ENCODE data around the gene CD34. TPM values are rescaled to one million over a fixed set of nuclear protein-coding genes. Genes with fewer than 3 reads are reported as not detected.
"Not testable (repeated sequence)": the region's sequence is repeated elsewhere in the genome, so short reads cannot be mapped to it uniquely, and the experiment has no call there.

The CD34 gene
- total RNA-seq, 1 donor from 2014 or later, result 1.1 TPM

GRCh38 chr1:207933205-207933800 lies 22.4 kb upstream of the CD34 start:
- DNase-seq (ENCODE audit: low spot score), result no peak

GRCh38 chr1:207926984-207927383 lies 16.1 kb upstream of the CD34 start:
- ATAC-seq (no peak), DNase-seq (ENCODE audit: low spot score) (no peak)

More at GRCh38 chr1:207933205-207933800, 22.4 kb upstream of the CD34 start:
- no peak for ATAC-seq

DNA sequence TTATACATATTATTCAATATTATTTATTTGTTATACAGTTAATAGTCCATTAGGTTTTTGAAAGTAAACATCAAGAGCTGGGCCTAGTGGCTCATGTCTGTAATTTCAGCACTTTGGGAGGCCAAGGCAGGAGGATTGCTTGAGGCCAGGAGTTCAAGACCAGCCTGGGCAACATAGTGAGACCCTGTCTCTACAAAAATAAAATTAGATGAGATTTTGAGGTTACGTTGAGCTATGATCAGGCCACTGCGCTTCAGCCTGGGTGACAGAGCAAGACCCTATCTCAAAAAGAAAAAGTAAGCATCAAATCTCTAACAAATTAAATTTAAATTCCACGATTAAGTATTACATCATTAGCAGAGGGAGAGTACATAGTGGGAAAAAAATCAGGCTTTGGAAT lies 15.0 kb upstream of the CD34 start:
- not testable (repeated sequence) for ATAC-seq

DNA sequence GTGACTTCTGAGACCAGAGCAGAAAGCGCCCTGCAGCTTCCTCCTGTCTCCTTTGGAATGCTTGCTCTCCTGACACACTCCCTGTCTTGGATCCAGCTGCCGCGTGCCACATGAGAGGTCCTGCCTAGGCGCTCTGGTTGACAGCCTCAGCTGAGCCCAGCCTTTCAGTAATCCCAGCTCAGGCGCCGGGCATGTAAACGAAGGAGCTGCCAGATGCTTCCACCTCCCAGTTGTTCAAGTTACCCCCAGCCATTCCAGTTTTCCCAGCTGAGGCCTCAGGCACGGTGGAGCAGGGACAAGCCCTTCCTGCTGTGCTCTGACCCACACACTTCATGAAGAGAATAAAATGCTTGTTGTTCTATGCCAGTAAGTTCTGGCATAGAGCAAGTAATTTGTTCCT lies 14.3 kb upstream of the CD34 start:
- DNase-seq (ENCODE audit: low spot score) (no peak), ATAC-seq (no peak)

More for the DNA sequence above, 15.0 kb upstream of the CD34 start:
- not testable (repeated sequence) for DNase-seq (ENCODE audit: low spot score)

DNA sequence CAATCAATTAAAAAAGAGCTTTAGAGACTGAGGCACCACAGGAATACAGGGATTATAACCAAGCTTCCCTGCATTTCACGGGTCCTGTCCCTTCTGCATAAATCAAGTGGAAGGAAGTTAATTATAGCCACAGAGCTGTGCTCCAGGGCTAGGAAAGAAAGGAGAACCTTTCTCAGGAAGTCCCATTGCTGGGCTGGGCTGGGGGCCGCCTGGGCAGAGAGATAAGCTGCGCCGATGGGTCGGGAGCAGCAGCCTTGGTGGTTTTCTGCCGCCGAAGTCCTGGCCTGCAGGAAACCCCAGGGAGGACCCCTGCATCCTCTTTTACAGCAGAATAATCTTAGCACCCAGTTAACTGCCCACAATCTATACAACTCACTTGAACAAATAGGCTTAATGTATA lies 12.6 kb upstream of the CD34 start:
- DNase-seq (ENCODE audit: low spot score) (no peak), ATAC-seq (peak; percentile 53)

GRCh38 chr1:207923121-207923520 lies 12.2 kb upstream of the CD34 start:
- DNase-seq (ENCODE audit: low spot score), result no peak
- no peak for ATAC-seq

GRCh38 chr1:207922554-207922953 lies 11.6 kb upstream of the CD34 start:
- DNase-seq (ENCODE audit: low spot score), result peak; percentile 49
- ATAC-seq, result peak; percentile 71

DNA sequence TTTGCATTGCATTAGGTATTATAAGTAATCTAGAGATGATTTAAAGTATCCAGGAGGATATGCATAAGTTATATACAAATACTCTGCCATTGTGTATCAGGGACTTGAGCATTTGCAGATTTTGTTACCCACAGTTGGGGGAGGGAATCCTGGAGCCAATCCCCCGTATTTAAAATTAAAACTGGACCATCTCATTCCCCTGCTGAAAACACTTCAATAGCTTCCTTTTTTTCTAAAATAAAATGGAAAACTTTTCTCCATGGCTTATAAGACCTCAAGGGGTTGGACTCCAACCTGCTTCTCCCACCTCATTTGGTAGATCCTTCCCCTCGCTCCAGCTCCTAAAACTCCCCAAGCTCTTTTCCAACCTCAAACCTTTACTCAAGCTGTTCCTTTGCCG lies 10.4 kb upstream of the CD34 start:
- DNase-seq (ENCODE audit: low spot score), result no peak
- no peak for ATAC-seq

DNA sequence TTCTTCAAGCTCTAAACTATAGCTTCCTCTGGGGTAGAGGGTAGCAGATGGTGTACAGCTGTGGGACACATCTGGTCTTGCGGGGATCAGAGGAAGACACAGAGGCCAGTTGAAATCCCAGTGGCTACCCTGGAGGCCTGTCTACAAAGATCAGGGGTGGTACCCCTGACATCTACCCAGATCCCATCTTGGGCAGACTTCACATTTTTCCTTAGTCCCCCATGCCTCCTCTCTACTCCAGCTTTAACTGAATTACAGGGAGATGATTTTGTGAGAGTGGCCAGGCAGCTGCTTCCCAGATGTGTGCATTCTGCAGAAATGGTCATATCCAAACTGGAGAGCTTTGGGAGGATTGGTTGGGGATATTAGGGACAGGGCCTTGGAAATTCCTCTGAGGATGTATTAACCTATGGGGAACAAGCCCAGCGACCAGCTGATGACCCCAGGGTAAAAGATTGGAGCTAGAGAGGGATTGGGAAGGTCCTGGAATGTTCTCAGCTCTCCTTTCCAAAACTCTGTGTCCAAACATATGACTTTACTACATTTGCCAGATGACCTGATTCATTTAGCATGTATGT lies 9.6 kb upstream of the CD34 start:
- ATAC-seq, result no peak

GRCh38 chr1:207919523-207920170 lies 8.7 kb upstream of the CD34 start:
- DNase-seq (ENCODE audit: low spot score), result no peak
- ATAC-seq, result no peak

More for the DNA sequence above, 9.6 kb upstream of the CD34 start:
- no peak for DNase-seq (ENCODE audit: low spot score)

- no peak for DNase-seq (ENCODE audit: low spot score)
These were observed 7.7 kb upstream of the CD34 start for GRCh38 chr1:207918581-207918980.

DNA sequence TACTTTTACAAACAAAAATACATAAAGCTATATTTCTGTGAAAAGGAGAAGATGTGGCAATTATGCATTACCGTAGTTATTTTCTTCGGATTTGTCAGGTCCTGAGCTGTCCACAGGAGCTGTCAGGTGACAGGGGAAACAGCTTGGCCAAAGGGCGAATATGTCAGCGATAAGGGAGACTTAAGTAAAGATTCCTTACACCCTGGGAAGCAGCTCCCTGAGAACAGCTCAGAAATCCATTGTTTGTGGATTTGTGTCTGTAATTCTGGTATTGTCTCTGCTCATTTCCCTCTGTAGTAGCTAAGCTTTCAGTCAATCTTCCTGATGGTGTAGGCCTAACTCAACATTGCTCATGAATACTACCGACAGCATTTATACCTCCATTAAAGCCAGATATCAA lies 7.1 kb upstream of the CD34 start:
- no peak for DNase-seq (ENCODE audit: low spot score)
- ATAC-seq, result no peak

More at GRCh38 chr1:207918581-207918980, 7.7 kb upstream of the CD34 start:
- no peak for ATAC-seq

GRCh38 chr1:207917080-207917479 lies 6.2 kb upstream of the CD34 start:
- DNase-seq (ENCODE audit: low spot score) (no peak), ATAC-seq (no peak)

DNA sequence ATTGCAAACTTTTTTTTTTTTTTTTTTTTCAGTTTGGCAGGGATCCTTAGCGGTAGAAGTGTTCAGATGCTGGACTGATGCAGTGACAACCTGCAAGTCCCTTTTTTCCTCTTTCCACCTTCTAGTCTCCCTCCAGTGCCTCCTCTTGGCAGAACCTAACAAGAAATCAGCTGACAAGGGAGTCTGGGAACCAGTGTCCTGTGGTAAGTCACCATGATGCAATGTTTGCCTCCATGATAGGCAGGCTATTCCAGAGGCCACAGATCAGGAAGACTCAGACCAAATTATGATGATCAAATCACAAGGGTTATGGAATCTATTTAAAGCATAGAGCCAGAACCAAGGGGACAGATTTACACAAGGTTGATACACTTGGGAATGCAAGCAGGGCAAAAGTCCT lies 3.0 kb upstream of the CD34 start:
- ATAC-seq (peak; percentile 27), DNase-seq (ENCODE audit: low spot score) (no peak)

DNA sequence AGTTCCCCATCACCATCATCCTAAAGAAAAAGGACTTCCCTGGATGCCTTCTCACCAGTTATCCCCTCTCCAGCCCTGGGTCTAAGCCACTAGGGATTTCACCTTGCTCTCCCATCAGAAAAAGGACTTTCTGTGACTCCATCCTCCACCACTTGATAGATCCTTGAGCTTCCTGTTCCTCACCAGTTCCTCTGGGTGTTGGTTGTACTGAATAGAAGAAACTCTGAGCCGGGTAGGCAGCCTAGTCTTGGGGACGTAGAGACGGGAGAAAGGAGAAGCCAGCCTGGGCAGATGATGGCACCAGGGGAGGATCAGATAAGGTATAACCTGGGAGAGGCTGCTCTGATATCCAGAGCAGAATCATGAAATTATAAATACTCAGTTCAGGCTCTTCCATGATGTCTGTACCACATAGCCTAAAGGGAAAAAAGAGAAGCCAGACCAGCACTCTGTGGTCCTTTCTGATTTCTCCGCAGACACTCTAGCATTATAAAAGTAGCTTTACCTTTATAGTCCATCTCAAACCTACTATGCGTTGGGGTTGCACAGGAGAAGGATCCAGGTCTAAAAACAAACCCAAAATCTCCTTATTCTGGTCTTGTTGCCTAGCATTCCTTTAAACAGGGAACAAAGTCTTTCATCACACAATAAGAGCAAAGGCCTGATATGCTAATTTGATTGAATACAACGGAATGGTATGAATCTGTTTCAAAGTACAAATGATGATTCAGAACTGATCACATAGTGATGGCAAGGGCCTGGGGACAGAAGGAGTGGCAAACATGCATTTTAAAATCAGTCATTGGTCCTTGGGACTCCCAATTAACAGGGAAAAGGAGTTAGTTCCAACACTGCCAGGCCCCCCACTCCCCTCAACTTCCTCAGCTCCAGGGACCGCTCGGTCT lies 1.2 kb upstream of the CD34 start:
- DNase-seq (ENCODE audit: low spot score) (no peak), ATAC-seq (no peak)

DNA sequence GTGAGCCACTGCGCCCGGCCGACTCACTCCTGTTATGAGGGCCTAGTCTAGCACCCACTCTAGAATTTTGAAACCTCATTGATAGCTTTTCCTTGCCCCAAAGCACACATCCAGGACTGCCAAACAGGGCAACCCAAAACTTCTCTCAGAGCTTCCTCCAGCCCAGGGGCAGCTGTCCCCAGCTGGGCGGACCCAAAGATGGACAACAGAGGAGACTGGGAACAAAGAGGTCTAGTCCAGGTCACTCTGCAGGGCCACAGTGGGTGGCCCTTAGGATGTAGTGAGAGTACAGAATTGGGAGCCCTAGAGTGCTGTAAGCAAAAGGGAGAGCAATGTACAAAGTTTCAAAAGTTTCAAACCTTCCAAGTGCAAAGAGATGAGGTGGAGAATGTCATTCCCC lies 1.2 kb downstream of the CD34 start:
- DNase-seq (ENCODE audit: low spot score) (no peak), ATAC-seq (no peak)

DNA sequence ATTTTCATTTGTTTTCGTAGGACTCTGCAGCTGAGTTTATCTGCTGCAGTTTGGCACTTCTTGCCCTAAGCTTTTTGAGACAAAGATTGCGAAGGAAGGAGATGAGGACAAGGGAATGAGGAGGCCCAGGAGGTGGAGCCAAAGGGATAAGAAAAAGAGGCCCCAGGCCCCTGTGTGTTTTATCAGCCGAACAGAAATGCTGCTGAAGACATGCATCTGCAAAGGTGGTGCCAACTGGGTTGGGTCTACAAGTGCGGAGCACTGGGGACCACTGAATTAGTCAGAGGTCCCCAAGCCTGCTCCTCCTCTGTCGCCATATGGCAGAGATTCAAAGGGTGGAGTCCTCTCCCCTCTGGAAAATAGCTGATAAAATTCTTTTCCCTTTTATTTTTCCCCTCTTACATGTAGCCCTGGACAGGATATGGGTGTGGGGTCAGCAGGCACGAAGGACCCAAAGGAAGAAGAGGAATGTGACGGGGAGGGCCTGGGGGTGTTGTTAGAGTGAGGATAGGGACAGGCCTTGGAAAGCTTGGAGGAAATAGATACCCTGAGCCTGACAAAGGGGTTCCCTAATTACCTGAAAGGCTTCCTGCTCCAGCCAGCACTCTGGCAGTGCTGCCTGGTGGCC lies 2.7 kb downstream of the CD34 start:
- ATAC-seq (no peak), DNase-seq (ENCODE audit: low spot score) (no peak)

DNA sequence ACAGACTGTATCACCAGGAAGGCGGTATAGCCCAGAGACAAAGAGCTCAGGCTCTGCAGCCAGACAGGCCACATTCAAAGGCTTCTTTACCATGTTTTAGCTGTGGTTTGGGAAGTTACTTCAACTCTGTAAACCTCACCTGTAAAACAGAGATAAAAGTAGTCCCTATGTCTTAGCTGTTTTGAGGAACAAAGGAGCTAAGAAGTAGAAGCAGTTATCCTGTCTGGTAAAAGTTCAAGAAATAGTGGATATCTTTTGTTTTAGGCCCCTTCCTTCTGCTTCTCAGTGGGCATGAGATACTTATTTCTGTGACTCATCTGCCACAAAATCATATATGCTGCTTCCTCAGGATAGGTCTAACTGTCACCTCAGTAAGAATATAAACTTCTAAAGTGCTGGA lies 6.5 kb downstream of the CD34 start:
- DNase-seq (ENCODE audit: low spot score) (no peak), ATAC-seq (no peak)

DNA sequence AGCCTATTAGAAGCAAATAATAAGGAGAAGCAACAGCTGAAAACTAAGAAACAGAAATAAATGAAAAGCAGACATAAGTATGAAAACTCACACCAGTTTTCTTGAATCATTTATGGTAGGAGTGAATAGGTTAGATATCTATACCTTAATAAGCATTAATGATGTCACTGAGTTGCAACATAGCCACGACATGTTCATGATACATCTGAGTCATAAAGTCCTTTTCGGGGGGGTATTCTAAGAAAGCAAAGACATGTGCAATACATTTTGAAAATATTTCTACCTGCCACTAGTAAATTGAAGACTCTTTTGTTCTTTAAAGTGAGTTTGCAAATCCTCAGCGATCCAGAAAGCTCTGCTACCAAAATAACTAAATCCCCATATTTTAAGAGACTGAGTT lies 7.2 kb downstream of the CD34 start:
- DNase-seq (ENCODE audit: low spot score), result no peak
- ATAC-seq, result no peak

GRCh38 chr1:207903053-207903452 lies 7.9 kb downstream of the CD34 start:
- DNase-seq (ENCODE audit: low spot score), result no peak
- ATAC-seq, result no peak

DNA sequence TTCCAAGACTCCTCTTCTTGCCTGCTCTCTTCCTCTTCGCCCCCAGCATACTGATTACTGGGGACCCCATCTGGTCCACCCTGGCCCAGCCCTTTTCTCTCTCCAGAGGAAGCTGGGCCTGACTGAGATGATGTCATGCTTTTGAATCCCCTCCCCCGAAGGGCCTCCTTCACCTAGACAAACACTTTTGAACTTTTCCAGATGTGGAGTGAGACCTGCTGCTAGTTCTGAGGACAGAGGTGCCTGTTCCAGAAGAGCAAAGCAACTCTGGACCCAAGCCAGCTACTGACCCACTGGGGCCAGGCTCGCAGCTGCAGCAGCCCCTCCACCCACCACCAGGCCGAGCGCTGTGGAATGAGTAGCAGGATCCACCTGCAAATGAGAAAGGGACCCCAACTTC lies 8.4 kb downstream of the CD34 start:
- DNase-seq (ENCODE audit: low spot score) (no peak), ATAC-seq (no peak)

Measured in left lobe of liver (tissue), 2 donors.